ENCODE data around the gene SCNM1. TPM values are rescaled to one million over a fixed set of nuclear protein-coding genes. Genes with fewer than 3 reads are reported as not detected.
"Not testable (repeated sequence)": the region's sequence is repeated elsewhere in the genome, so short reads cannot be mapped to it uniquely, and the experiment has no call there.

The SCNM1 gene
- total RNA-seq, 1 donor from 2014 or later = 117 TPM

- H3K4me1 Mint-ChIP-seq (ENCODE audit: low read depth) = peaks cover 18% of the 10 kb centered on the region
Measured at GRCh38 chr1:151205381-151205965, 39.5 kb downstream of the SCNM1 start.

GRCh38 chr1:151210830-151211229, 44.9 kb downstream of the SCNM1 start:
- peaks cover 31% of the 10 kb centered on the region for H3K4me1 Mint-ChIP-seq (ENCODE audit: low read depth)
- no peaks in the 10 kb centered on the region for H3K9me3 Mint-ChIP-seq
- H3K4me3 Mint-ChIP-seq = peak overlapping the region; percentile 30
- DNase-seq (ENCODE audit: low spot score) = no peak
- H3K36me3 Mint-ChIP-seq (ENCODE audit: low read depth) = peaks cover 33% of the 10 kb centered on the region
- intact Hi-C loops (cut with micrococcal nuclease) = no loop called here
- H3K27me3 Mint-ChIP-seq (ENCODE audit: insufficient read depth) = no peaks in the 10 kb centered on the region
- H3K27ac Mint-ChIP-seq = peak overlapping the region; percentile 68

More at GRCh38 chr1:151205381-151205965, 39.5 kb downstream of the SCNM1 start:
- DNase-seq (ENCODE audit: low spot score); H3K27ac Mint-ChIP-seq; H3K4me3 Mint-ChIP-seq; intact Hi-C loops (cut with micrococcal nuclease); H3K27me3 Mint-ChIP-seq (ENCODE audit: insufficient read depth); H3K9me3 Mint-ChIP-seq: not testable (repeated sequence)
- peaks cover 27% of the 10 kb centered on the region for H3K36me3 Mint-ChIP-seq (ENCODE audit: low read depth)

- no peak for DNase-seq (ENCODE audit: low spot score)
- no peaks in the 10 kb centered on the region for H3K9me3 Mint-ChIP-seq
- no peaks in the 10 kb centered on the region for H3K27me3 Mint-ChIP-seq (ENCODE audit: insufficient read depth)
- peak overlapping the region; percentile 69 for H3K4me3 Mint-ChIP-seq
- intact Hi-C loops (cut with micrococcal nuclease) = loop anchor here (1.0 kb wide), 1 partner anchor 14 kb away; the partner anchor contains the start of gene PIP5K1A
- H3K4me1 Mint-ChIP-seq (ENCODE audit: low read depth) = peaks cover 26% of the 10 kb centered on the region
- H3K27ac Mint-ChIP-seq = peak overlapping the region; percentile 90
- peaks cover 29% of the 10 kb centered on the region for H3K36me3 Mint-ChIP-seq (ENCODE audit: low read depth)
Measured at GRCh38 chr1:151211972-151212705, 46.2 kb downstream of the SCNM1 start.

GRCh38 chr1:151213560-151213959, 47.6 kb downstream of the SCNM1 start:
- no peak overlapping the region for H3K4me3 Mint-ChIP-seq
- intact Hi-C loops (cut with micrococcal nuclease) = no loop called here
- H3K4me1 Mint-ChIP-seq (ENCODE audit: low read depth) = peaks cover 26% of the 10 kb centered on the region
- no peaks in the 10 kb centered on the region for H3K27me3 Mint-ChIP-seq (ENCODE audit: insufficient read depth)
- no peak for DNase-seq (ENCODE audit: low spot score)
- H3K9me3 Mint-ChIP-seq = no peaks in the 10 kb centered on the region
- peaks cover 27% of the 10 kb centered on the region for H3K36me3 Mint-ChIP-seq (ENCODE audit: low read depth)
- peak overlapping the region; percentile 55 for H3K27ac Mint-ChIP-seq

Other genes with a start within 250 kb of the SCNM1 start
- 60.6 and 63.7 TPM in 2 replicates for gene SETDB1, start 239.8 kb upstream of the SCNM1 start, total RNA-seq
- 188 and 191 TPM in 2 replicates for gene CERS2, start 191.3 kb upstream of the SCNM1 start, total RNA-seq
- not detected in 2 replicates for gene ANXA9, start 183.9 kb upstream of the SCNM1 start, total RNA-seq
- 12.0 and 13.4 TPM in 2 replicates for gene MINDY1, start 159.2 kb upstream of the SCNM1 start, total RNA-seq
- gene PRUNE1, start 157.7 kb upstream of the SCNM1 start, total RNA-seq = 15.0 and 15.4 TPM in 2 replicates
- gene BNIPL, start 129.6 kb upstream of the SCNM1 start, total RNA-seq = 0.70 and 0.73 TPM in 2 replicates
- 1.6 and 1.7 TPM in 2 replicates for gene C1orf56, start 118.4 kb upstream of the SCNM1 start, total RNA-seq
- gene CDC42SE1, start 106.5 kb upstream of the SCNM1 start, total RNA-seq = 216 and 219 TPM in 2 replicates
- gene MLLT11, start 105.7 kb upstream of the SCNM1 start, total RNA-seq = 3.5 and 3.7 TPM in 2 replicates
- 19.4 and 21.5 TPM in 2 replicates for gene GABPB2, start 95.4 kb upstream of the SCNM1 start, total RNA-seq
- 3.6 and 4.3 TPM in 2 replicates for gene SEMA6C, start 19.5 kb upstream of the SCNM1 start, total RNA-seq
- gene TNFAIP8L2, start 9.5 kb upstream of the SCNM1 start, total RNA-seq = 38.0 and 38.5 TPM in 2 replicates
- gene LYSMD1, start 242 bp upstream of the SCNM1 start, total RNA-seq = 4.0 and 5.0 TPM in 2 replicates
- 2.6 and 2.9 TPM in 2 replicates for gene TMOD4, start 9.8 kb downstream of the SCNM1 start, total RNA-seq
- gene VPS72, start 24.1 kb downstream of the SCNM1 start, total RNA-seq = 90.0 and 96.4 TPM in 2 replicates
- 98.9 and 101 TPM in 2 replicates for gene PIP5K1A, start 32.4 kb downstream of the SCNM1 start, total RNA-seq
- gene PSMD4, start 88.6 kb downstream of the SCNM1 start, total RNA-seq = 276 and 285 TPM in 2 replicates
- 26.9 and 27.3 TPM in 2 replicates for gene ZNF687, start 116.2 kb downstream of the SCNM1 start, total RNA-seq
- gene PI4KB, start 161.3 kb downstream of the SCNM1 start, total RNA-seq = 52.4 and 54.7 TPM in 2 replicates
- 78.1 and 83.4 TPM in 2 replicates for gene RFX5, start 181.1 kb downstream of the SCNM1 start, total RNA-seq
- gene SELENBP1, start 206.6 kb downstream of the SCNM1 start, total RNA-seq = not detected in 2 replicates
- 436 and 454 TPM in 2 replicates for gene PSMB4, start 233.4 kb downstream of the SCNM1 start, total RNA-seq